ENCODE results near the gene PRSS50. TPM values are rescaled to one million over a fixed set of nuclear protein-coding genes. Genes with fewer than 3 reads are reported as not detected.
"Not testable (repeated sequence)": the region's sequence is repeated elsewhere in the genome, so short reads cannot be mapped to it uniquely, and the experiment has no call there.

The PRSS50 gene
- polyA plus RNA-seq: under 1 TPM in 2 of 3 donors, not detected in 1; 0.07 to 0.20 TPM

DNA sequence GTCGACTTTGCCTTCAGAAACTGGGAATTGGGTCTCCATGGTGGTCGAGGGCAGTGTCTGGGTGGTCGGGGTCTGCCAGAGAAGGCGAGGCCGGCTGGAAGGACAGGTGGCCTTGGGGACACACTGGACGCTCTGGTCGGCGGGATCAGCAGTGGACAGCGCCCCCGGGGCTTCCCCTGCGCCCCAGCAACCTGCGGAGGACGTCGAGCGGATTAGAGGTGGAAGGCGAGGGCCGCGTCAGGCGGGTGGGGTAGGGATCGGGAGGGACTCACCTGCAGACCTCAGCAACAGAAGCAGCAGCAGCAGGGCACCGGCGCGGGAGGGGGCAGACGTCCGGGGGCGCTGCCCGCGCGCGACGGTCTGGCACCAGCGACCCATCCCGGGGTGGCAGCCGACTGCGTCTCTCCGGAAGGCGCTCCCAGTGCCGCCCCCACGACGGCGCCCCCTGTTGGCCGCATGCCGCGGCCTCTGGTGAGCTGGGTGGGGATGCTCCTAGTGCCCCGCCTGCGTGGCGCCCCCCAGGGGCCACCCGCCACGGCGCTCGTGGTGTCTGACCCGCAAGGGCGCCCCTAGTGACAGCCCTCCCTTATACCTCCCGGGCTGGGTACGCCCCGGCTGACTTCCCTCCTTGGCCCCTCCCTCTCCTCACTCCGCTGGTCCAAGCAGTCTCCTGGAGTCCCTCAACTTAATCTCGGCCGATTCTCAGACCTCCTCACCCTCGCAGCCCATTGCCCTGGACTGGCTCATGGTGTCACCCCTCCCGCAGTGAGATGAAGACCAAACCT lies at the start of gene PRSS50:
TSS of gene PRSS50 (minus strand) at position 423 of the 785 bp plus-strand sequence. CDS start at position 378, 45 bp downstream.
- 41 to 65% (median 54%) methylated on average over 51 to 61 of the region's 61 CpGs for WGBS, 3 donors
- no peak within 1 kb of the TSS for H3K27ac ChIP-seq (ENCODE audit: low read depth, low read length)

DNA sequence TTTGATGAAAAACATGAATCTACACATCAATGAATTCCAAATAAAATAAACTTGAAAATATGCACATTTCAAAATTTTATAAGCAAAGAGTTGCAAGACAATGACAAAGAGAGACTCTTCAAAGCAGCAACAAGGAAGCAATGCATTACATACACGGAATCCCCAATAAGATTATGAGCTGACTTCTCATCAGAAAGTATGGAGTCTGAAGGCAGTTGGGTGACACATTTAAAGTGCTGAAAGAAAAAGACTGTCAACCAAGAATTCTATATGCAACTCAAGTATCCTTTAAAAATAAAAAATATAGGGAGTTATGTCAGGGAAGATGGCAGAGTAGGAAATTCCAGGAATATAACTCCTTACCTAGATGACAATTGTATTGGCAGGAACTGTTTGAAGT lies 46.5 kb upstream of the PRSS50 start:
- 78 to 97% (median 95%) methylated on average over 1 of the region's 1 CpG for WGBS, 3 donors
- no peak overlapping the region for H3K27ac ChIP-seq (ENCODE audit: low read depth, low read length)

DNA sequence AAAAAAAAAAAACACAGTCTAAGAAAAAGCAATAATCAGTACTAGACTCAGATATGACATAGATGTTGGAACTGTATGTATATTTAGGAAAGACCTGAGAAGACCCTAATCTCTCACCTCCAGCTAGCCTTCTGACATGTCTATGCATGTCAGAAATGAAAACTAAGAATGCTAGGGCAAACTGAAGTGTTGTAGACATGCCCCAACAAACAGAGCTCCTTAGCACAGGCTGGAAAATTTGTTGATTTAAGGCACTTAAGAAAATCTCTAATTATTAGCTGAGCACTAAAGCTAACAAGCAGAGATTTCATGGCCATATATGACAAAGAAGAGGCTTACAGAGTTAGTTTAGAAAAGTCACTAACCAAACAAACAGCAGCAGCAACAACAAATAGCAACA lies 45.5 kb upstream of the PRSS50 start:
- no peak overlapping the region for H3K27ac ChIP-seq (ENCODE audit: low read depth, low read length)

GRCh38 chr3:46759239-46760167 lies 41.8 kb upstream of the PRSS50 start:
- no peak overlapping the region for H3K27ac ChIP-seq (ENCODE audit: low read depth, low read length)
- WGBS, 3 donors: 73 to 89% (median 84%) methylated on average over 5 of the region's 5 CpGs

DNA sequence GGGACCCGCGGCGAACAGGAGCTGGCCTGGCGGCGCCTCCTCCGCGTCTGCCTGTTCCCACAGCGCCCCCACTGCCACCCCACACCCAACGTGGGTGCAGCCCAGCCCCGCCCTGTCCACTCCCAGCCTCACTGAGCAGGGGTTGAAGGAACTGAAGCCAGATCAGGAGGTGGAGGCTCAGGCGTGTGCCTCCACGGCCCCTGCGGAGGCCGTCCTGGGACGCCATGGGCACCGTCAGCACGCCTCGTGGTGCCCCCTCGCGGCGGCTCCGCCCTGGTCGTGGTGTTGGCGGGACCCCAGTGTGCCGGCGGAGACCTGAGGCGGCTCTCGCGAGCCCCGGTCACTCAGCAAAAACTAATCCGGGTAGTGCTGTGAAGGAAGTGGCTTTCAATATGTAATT lies 39.0 kb upstream of the PRSS50 start:
- WGBS, 3 donors: 92 to 94% (median 92%) methylated on average over 23 to 31 of the region's 31 CpGs
- no peak overlapping the region for H3K27ac ChIP-seq (ENCODE audit: low read depth, low read length)

GRCh38 chr3:46755646-46756045 lies 38.0 kb upstream of the PRSS50 start:
- WGBS, 3 donors: 92 to 96% (median 95%) methylated on average over 5 to 6 of the region's 6 CpGs
- no peak overlapping the region for H3K27ac ChIP-seq (ENCODE audit: low read depth, low read length)

GRCh38 chr3:46753127-46753526 lies 35.5 kb upstream of the PRSS50 start:
- H3K27ac ChIP-seq (ENCODE audit: low read depth, low read length): not testable (repeated sequence)
- 64 to 81% (median 80%) methylated on average over 6 of the region's 6 CpGs for WGBS, 3 donors

GRCh38 chr3:46750555-46751038 lies 32.9 kb upstream of the PRSS50 start:
- no peak overlapping the region for H3K27ac ChIP-seq (ENCODE audit: low read depth, low read length)
- 89 to 95% (median 94%) methylated on average over 40 to 41 of the region's 41 CpGs for WGBS, 3 donors

GRCh38 chr3:46749129-46749528 lies 31.5 kb upstream of the PRSS50 start:
- 69 to 88% (median 79%) methylated on average over 4 of the region's 4 CpGs for WGBS, 3 donors
- no peak overlapping the region for H3K27ac ChIP-seq (ENCODE audit: low read depth, low read length)

- WGBS, 3 donors: 78 to 87% (median 80%) methylated on average over 2 of the region's 2 CpGs
- H3K27ac ChIP-seq (ENCODE audit: low read depth, low read length): no peak overlapping the region
Measured at GRCh38 chr3:46748170-46748569, 30.5 kb upstream of the PRSS50 start.

DNA sequence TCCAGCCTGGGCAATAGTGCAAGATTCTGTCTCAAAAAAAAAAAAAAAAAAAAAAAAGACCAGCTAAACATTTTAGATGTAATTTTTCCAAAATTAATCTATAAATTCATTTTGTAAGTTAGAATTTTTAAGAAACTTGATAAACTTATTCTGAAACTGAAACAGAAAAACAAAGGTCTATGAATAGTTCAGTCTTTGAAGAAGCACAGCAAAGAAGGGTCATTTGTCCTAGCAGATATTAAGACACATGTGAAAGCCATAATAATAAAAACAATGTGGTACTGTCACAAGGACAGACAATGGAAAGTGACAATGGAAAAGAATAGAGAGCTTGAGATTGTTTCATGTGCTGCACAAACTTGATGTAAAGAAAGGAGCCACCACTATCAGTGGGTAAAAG lies 29.0 kb upstream of the PRSS50 start:
- no peak overlapping the region for H3K27ac ChIP-seq (ENCODE audit: low read depth, low read length)

GRCh38 chr3:46742992-46743585 lies 25.4 kb upstream of the PRSS50 start:
- 67 to 85% (median 68%) methylated on average over 12 of the region's 12 CpGs for WGBS, 3 donors

DNA sequence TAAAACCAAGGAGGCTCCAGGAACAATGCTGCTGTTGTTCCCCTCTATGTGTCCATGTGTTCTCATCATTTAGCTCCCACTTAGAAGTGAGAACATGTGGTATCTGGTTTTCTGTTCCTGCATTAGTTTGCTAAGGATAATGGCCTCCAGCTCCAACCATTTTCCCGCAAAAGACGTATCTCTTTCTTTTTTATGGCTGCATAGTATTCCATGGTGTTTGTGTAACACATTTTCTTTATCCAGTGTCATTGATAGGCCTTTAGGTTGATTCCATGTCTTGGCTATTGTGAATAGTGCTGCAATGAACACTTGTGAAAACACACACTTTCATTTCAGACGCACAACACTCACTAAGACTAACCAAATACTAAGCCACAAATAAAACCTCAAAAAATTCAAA lies 21.9 kb upstream of the PRSS50 start:
- WGBS, 3 donors: 96 to 98% (median 96%) methylated on average over 3 of the region's 3 CpGs
- H3K27ac ChIP-seq (ENCODE audit: low read depth, low read length): not testable (repeated sequence)

More at GRCh38 chr3:46742992-46743585, 25.4 kb upstream of the PRSS50 start:
- no peak overlapping the region for H3K27ac ChIP-seq (ENCODE audit: low read depth, low read length)

DNA sequence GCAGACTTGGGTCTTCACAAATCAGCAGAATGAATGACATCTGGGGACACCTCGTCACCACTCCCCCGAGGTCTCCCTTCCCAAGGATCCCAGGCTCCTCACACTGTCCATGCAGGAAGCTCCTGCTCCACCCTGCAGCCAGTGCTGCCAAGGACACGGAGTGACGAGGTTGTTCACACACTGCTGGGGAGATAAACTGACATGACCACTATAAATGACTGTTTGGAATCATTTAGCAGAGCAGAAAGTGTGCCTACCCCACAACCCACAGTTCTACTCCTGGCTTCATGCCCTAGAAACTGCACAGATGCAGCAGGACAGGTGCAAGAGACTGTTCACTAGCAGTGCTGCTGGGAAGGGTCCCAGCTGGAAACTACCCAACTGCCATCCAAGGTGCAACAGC lies 19.7 kb upstream of the PRSS50 start:
- WGBS, 3 donors: 19 to 61% (median 61%) methylated on average over 4 of the region's 4 CpGs

DNA sequence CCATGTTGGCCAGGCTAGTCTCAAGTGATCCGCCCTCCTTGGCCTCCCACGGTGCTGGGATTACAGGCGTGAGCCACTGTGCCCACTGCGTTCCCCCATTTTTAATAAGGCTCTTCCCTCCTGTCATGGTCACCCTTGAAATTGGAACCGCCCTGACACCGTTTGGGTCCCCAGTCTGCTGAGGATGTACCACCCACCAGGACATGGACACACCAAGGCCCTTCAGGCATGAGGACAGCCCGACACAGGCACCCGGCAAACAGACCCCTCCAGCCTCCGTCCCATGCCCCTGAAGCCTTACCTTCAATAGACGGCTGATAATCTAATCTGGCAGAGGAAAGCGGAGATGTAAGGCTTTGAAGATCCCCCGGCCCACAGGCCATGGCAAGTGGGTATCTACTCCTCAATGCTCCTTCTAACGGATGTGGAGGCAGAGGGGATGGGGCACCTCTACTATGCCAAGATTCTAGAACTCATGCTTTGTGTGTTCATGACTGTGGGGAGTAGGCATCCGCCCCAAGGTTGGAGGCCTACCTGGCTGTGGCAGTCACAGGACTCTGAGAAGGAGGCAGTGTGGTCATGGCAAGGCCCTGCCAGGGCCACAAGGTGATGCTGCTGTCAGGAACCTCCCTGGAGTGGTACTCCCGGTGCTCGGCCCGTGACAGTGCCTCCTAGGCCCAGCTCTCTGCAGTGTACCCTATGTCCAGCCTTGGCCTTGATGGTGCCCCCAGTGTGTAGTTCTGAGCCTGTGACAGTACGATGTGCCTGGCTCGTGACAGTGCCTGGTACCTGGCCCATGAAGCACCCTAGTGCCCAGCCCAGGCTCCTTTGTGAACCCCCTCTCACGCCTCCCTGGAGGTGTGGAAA lies 18.6 kb upstream of the PRSS50 start:
- WGBS, 3 donors: 86 to 92% (median 87%) methylated on average over 18 to 20 of the region's 20 CpGs
- H3K27ac ChIP-seq (ENCODE audit: low read depth, low read length): no peak overlapping the region

More for the DNA sequence above, 19.7 kb upstream of the PRSS50 start:
- H3K27ac ChIP-seq (ENCODE audit: low read depth, low read length): no peak overlapping the region

- no peak overlapping the region for H3K27ac ChIP-seq (ENCODE audit: low read depth, low read length)
- 73 to 75% (median 75%) methylated on average over 4 of the region's 4 CpGs for WGBS, 3 donors
Measured at GRCh38 chr3:46734773-46735172, 17.1 kb upstream of the PRSS50 start.

- 81 to 86% (median 83%) methylated on average over 9 of the region's 9 CpGs for WGBS, 3 donors
- no peak overlapping the region for H3K27ac ChIP-seq (ENCODE audit: low read depth, low read length)
Measured at GRCh38 chr3:46733026-46733800, 15.5 kb upstream of the PRSS50 start.

All from adipose tissue (tissue), 3 donors.